H9 (cell line): ENCODE data around the gene RORC. TPM values are rescaled to one million over a fixed set of nuclear protein-coding genes. Genes with fewer than 3 reads are reported as not detected.

Experiments used
- DNase-seq: peaks from one replicate; pipeline ENCODE4 v3.0.0-alpha.2; 2017
- H2AFZ ChIP-seq: one replicate; pipeline ENCODE4 v1.6.1; 2013; ENCODE audit warnings: mild to moderate bottlenecking, low read length, control low read depth, moderate library complexity
- H2AK5ac ChIP-seq: 2 replicates; pipeline ENCODE4 v1.6.1; 2013; ENCODE audit warnings: low read length, control low read depth, mixed read lengths; ENCODE audit not compliant: insufficient read length
- H2BK120ac ChIP-seq: one replicate; pipeline ENCODE4 v1.6.1; 2013; ENCODE audit warnings: low read depth, mild to moderate bottlenecking, low read length, control low read depth, inconsistent platforms; ENCODE audit not compliant: poor library complexity, severe bottlenecking
- H2BK12ac ChIP-seq: 2 replicates; pipeline ENCODE4 v1.6.1; 2013; ENCODE audit warnings: low read length, control low read depth, mixed read lengths, low read depth; ENCODE audit not compliant: insufficient read length
- H2BK15ac ChIP-seq: 2 replicates; pipeline ENCODE4 v1.6.1; 2013; ENCODE audit warnings: low read depth, low read length, control low read depth
- H2BK20ac ChIP-seq: one replicate; pipeline ENCODE4 v1.6.1; 2013; ENCODE audit warnings: low read depth, mild to moderate bottlenecking, low read length, control low read depth, inconsistent platforms; ENCODE audit not compliant: poor library complexity, severe bottlenecking
- H2BK5ac ChIP-seq: 2 replicates; pipeline ENCODE4 v1.6.1; 2013; ENCODE audit warnings: low read length, control low read depth, mixed read lengths; ENCODE audit not compliant: insufficient read length
- H3K14ac ChIP-seq: 2 replicates; pipeline ENCODE4 v1.6.1; 2013; ENCODE audit warnings: low read length, control low read depth; ENCODE audit not compliant: insufficient read depth
- H3K18ac ChIP-seq: 2 replicates; pipeline ENCODE4 v1.6.1; 2013; ENCODE audit warnings: low read depth, mild to moderate bottlenecking, mixed read lengths, low read length, control low read depth; ENCODE audit not compliant: insufficient read length
- H3K23ac ChIP-seq: 2 replicates; pipeline ENCODE4 v1.6.1; 2013; ENCODE audit warnings: low read length, control low read depth, mixed read lengths, low read depth; ENCODE audit not compliant: insufficient read length
- H3K23me2 ChIP-seq: 2 replicates; pipeline ENCODE4 v1.6.1; 2013; ENCODE audit warnings: low read depth, mild to moderate bottlenecking, mixed read lengths, low read length, control low read depth; ENCODE audit not compliant: insufficient read length, poor library complexity, severe bottlenecking
- H3K27ac ChIP-seq: 2 replicates; pipeline ENCODE4 v1.5.1; 2013; ENCODE audit warnings: low read length, control low read depth, mixed read lengths, low read depth; ENCODE audit not compliant: insufficient read length
- H3K27me3 ChIP-seq: 2 replicates; pipeline ENCODE4 v1.6.1; 2013; ENCODE audit warnings: low read length, control low read depth, inconsistent platforms; ENCODE audit not compliant: insufficient read depth
- H3K4ac ChIP-seq: 2 replicates; pipeline ENCODE4 v1.6.1; 2013; ENCODE audit warnings: low read depth, mild to moderate bottlenecking, control low read depth, inconsistent platforms, low read length, moderate library complexity
- H3K4me1 ChIP-seq: 2 replicates; pipeline ENCODE4 v1.6.1; 2013; ENCODE audit warnings: low read length, control low read depth, inconsistent platforms; ENCODE audit not compliant: insufficient read depth
- H3K4me2 ChIP-seq: 2 replicates; pipeline ENCODE4 v1.6.1; 2013; ENCODE audit warnings: low read length, control low read depth, mixed read lengths; ENCODE audit not compliant: insufficient read length, insufficient read depth
- H3K56ac ChIP-seq: 2 replicates; pipeline ENCODE4 v1.6.1; 2013; ENCODE audit warnings: low read depth, mild to moderate bottlenecking, mixed read lengths, low read length, control low read depth; ENCODE audit not compliant: insufficient read length
- H3K79me1 ChIP-seq: 2 replicates; pipeline ENCODE4 v1.6.1; 2013; ENCODE audit warnings: low read depth, mild to moderate bottlenecking, moderate library complexity, low read length, control low read depth, inconsistent platforms; ENCODE audit not compliant: insufficient read depth, poor library complexity, severe bottlenecking
- H3K79me2 ChIP-seq: 2 replicates; pipeline ENCODE4 v1.6.1; 2013; ENCODE audit warnings: low read length, control low read depth, inconsistent platforms; ENCODE audit not compliant: insufficient read depth
- H3K9ac ChIP-seq: 2 replicates; pipeline ENCODE4 v1.6.1; 2013; ENCODE audit warnings: low read length, control low read depth, mixed read lengths; ENCODE audit not compliant: insufficient read length; ENCODE audit errors: extremely low read depth
- H3K9me3 ChIP-seq: one replicate; pipeline ENCODE4 v1.6.1; 2013; ENCODE audit warnings: low read depth, low read length, inconsistent platforms; ENCODE audit not compliant: control insufficient read depth
- H3T11ph ChIP-seq: one replicate; pipeline ENCODE4 v1.6.1; 2013; ENCODE audit warnings: mild to moderate bottlenecking, low read length, control low read depth, inconsistent platforms
- H4K20me1 ChIP-seq: one replicate; pipeline ENCODE4 v1.6.1; 2013; ENCODE audit not compliant: control insufficient read depth, insufficient read length, insufficient read depth
- H4K5ac ChIP-seq: 2 replicates; pipeline ENCODE4 v1.6.1; 2013; ENCODE audit warnings: low read depth, mild to moderate bottlenecking, mixed read lengths, low read length, control low read depth; ENCODE audit not compliant: insufficient read length
- H4K8ac ChIP-seq: replicated peaks from 2 replicates; pipeline ENCODE4 v1.6.1; 2013; ENCODE audit warnings: low read length, control low read depth, mixed read lengths, low read depth; ENCODE audit not compliant: insufficient read length
- H4K91ac ChIP-seq: 2 replicates; pipeline ENCODE4 v1.6.1; 2013; ENCODE audit warnings: low read depth, mild to moderate bottlenecking, moderate library complexity, mixed read lengths, low read length, control low read depth; ENCODE audit not compliant: insufficient read length
- H3K27ac Mint-ChIP-seq, 3 experiments: 2 replicates in 2 of 3; 3 replicates in 1 of 3; pipeline ENCODE4 v1.8.0; 2020 to 2021; ENCODE audit warnings: mixed read lengths in 3 of 3, mild to moderate bottlenecking in 1 of 3, moderate library complexity in 1 of 3
- H3K27me3 Mint-ChIP-seq: 2 replicates; pipeline ENCODE4 v1.8.0; 2021; ENCODE audit warnings: low read depth, mild to moderate bottlenecking, moderate library complexity, mixed read lengths
- H3K36me3 Mint-ChIP-seq, 3 experiments: 2 replicates in 2 of 3; 3 replicates in 1 of 3; pipeline ENCODE4 v1.8.0; 2020 to 2021; ENCODE audit warnings: low read depth in 3 of 3, mixed read lengths in 3 of 3; ENCODE audit not compliant: insufficient read depth in 1 of 3
- H3K4me1 Mint-ChIP-seq, 2 experiments: 2 replicates each; pipeline ENCODE4 v1.8.0; 2020; ENCODE audit warnings: mixed read lengths in 2 of 2
- H3K4me3 Mint-ChIP-seq, 2 experiments: 2 replicates in 1 of 2; 3 replicates in 1 of 2; pipeline ENCODE4 v1.8.0; 2020 to 2021; ENCODE audit warnings: mild to moderate bottlenecking in 2 of 2, mixed read lengths in 2 of 2, moderate library complexity in 1 of 2
- H3K9me3 Mint-ChIP-seq, 2 experiments: 2 replicates in 1 of 2; 3 replicates in 1 of 2; pipeline ENCODE4 v1.8.0; 2020; ENCODE audit warnings: mild to moderate bottlenecking in 2 of 2, mixed read lengths in 2 of 2, moderate library complexity in 1 of 2
- WGBS: extraction: QIAGEN DNeasy Blood & Tissue Kit; methylation state at CpG from one replicate; pipeline ENCODE4 v1.1.7; 2013; ENCODE audit warnings: missing lambda C conversion rate, low lambda C conversion rate, mixed read lengths; ENCODE audit not compliant: insufficient read length; ENCODE audit errors: extremely low coverage; 5-methylcytosine and 5-hydroxymethylcytosine counted together
- total RNA-seq: library from RNA; stranded (reverse); gene quantifications from 2 replicates; pipeline ENCODE4 v1.2.1, GENCODE V29; 2021
- TF ChIP-seq, protein P1 (sequence below): fragments of 200-600 bp; sonication (generic); conservative IDR thresholded peaks from 3 replicates; pipeline ENCODE4 v1.8.0; 2021; ENCODE audit warnings: antibody characterized with exemption, mild to moderate bottlenecking

The RORC gene
- total RNA-seq, 1 experiment from 2014 or later, result 0.52 TPM

DNA sequence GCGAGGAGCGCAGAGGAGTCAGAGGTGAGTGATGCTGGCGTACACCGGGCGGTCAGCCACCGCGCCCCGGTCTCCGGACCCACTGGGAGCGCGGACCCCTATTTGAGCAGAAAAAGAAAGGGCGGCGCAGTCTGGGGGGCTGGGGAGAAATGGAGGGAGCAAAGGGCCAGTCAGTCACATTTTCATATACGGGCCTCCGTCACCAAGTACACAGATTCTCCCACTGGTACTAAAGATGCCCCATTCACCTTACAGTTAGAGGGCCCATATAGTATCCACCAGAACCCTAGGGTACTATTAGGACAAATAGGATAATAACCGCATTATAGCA is 7.4 kb upstream of the RORC start:
- Histone ChIP-seq H3K56ac (no peak overlapping the region), H3K18ac (no peak overlapping the region), H3K4me2 (peak overlapping the region; percentile 43), H3K9ac (no peak overlapping the region), H3K4ac (no peak overlapping the region), H2AK5ac (no peak overlapping the region), H3T11ph (no peak overlapping the region), H4K8ac (no peak overlapping the region), H4K20me1 (no peaks in the 10 kb centered on the region), H2BK12ac (no peak overlapping the region), H2BK5ac (no peak overlapping the region), H3K9me3 (no peaks in the 10 kb centered on the region), H2AFZ (no peak overlapping the region), H3K27me3 (peaks cover 9% of the 10 kb centered on the region; the same call in 1 of the 2 replicates), H3K23me2 (peaks cover 30% of the 10 kb centered on the region), H2BK15ac (no peak overlapping the region), H3K27ac (no peak overlapping the region), H4K5ac (no peak overlapping the region), H3K23ac (no peak overlapping the region), H2BK120ac (no peak overlapping the region), H4K91ac (no peak overlapping the region), H2BK20ac (no peak overlapping the region), H3K79me2 (no peaks in the 10 kb centered on the region), H3K14ac (peak overlapping the region; percentile 24; the same call in 1 of the 2 replicates), H3K4me1 (peaks cover 2% of the 10 kb centered on the region; the same call in 1 of the 2 replicates), H3K79me1 (no peaks in the 10 kb centered on the region)
- H3K4me3 Mint-ChIP-seq, result peak overlapping the region; percentile 76 to 86
- TF ChIP-seq, protein P1, sequence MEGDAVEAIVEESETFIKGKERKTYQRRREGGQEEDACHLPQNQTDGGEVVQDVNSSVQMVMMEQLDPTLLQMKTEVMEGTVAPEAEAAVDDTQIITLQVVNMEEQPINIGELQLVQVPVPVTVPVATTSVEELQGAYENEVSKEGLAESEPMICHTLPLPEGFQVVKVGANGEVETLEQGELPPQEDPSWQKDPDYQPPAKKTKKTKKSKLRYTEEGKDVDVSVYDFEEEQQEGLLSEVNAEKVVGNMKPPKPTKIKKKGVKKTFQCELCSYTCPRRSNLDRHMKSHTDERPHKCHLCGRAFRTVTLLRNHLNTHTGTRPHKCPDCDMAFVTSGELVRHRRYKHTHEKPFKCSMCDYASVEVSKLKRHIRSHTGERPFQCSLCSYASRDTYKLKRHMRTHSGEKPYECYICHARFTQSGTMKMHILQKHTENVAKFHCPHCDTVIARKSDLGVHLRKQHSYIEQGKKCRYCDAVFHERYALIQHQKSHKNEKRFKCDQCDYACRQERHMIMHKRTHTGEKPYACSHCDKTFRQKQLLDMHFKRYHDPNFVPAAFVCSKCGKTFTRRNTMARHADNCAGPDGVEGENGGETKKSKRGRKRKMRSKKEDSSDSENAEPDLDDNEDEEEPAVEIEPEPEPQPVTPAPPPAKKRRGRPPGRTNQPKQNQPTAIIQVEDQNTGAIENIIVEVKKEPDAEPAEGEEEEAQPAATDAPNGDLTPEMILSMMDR, result no peak
- H3K27me3 Mint-ChIP-seq, result peaks cover 37% of the 10 kb centered on the region
- DNase-seq, result no peak
- no peaks in the 10 kb centered on the region; a peak in 1 of 5 replicates for H3K9me3 Mint-ChIP-seq
- no CpG with 5 or more reads among the region's 16 CpGs for WGBS
- peaks cover 0 to 2% (median 0%) of the 10 kb centered on the region in 3 experiments; a peak in 2 of 7 replicates for H3K36me3 Mint-ChIP-seq
- peaks cover 24 to 28% of the 10 kb centered on the region in 2 experiments for H3K4me1 Mint-ChIP-seq
- no peak overlapping the region for H3K27ac Mint-ChIP-seq
